Measurements from ENCODE around the gene CAST.

CAST gene

DNA sequence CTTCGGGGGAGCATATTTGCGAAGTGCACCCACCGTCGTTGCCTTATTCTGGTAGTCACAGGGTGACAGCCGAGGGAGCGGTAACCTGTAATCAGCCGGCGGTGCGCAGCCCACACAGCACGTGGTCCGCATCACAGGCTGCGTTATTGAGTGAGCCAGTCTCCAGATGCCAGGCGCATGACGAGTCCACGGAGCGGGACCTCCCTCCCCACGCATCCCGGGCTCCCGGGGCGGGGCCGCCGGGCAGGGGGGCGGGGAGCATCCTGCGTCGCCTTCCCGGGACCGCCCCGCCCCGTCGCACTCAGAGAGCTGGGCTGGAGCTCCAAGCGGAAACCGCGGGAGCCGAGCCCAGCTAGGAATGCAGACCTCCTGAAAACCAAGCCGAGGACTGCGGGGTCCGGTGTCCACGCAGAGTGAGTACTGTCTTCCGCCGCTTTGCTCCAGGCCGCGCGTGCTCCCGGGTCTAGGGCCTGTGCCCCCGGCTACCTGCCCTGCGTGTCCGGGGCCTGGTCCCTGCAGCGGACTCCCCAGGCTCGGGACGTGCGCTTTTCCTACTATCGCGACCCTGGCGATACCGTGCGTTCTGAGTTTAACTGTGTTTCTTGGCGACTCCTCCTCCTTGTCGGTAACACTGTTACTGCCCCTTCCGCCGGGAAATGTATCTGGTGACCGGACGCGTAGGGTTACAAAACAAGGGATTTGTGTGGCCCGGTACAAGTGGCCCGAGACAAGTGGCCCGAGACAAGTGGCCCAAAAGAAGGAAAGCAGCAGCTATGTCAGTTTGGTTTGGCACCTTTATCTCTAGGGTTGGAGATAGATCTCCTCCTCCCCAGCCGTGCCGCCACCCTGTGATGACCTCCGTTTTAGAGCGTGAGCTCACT lies 40.6 kb downstream of the CAST start:
- no peak for DNase-seq (ENCODE audit: low read depth, low spot score)
- no peak overlapping the region for H3K4me3 ChIP-seq (ENCODE audit: low read length)

DNA sequence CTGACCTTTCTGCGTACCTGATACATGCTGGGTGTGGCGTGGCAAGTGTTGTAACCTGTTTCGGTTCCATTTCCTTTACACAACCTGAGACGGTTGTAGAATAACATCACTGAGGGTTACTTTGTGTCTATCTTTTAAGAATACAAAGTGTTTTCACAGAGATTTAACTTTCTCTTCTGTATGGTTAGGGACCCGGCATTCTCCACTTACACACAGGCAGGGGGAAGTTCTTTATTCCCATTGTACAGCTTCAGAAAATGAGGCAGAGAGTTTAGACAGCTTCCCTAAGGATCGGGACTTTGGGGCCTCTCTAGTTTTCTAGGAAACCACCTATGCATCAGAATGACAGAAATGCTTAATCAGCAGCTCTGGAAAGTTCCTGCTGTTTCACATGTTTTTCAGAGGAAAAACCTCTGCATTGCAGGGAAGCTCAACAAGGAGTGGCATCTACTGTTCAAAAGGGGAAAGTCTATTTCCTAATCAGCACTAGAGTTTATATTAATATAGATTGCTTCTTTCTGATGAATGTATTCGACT lies 41.3 kb downstream of the CAST start:
- DNase-seq (ENCODE audit: low read depth, low spot score) = no peak
- H3K4me3 ChIP-seq (ENCODE audit: low read length) = no peak overlapping the region

DNA sequence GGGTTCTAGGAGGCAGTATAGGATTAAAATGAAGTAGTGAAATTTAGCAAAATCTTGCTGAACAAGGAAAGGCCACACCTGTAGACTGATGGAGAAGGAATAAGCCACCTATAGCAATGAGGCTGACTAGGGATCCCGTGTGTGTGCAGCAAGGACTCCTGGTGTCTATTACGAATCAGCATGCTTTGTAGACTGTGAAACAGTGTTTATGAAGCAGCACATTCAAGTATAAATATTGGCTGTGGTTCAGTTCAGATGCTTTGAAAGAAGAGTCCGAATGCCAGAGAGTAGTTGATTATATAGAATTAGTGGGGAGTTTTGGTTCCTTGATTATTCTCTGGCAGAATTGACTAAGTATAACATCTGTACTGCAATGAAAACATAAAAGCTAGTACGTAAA lies 41.8 kb downstream of the CAST start:
- no peak overlapping the region for H3K4me3 ChIP-seq (ENCODE audit: low read length)
- DNase-seq (ENCODE audit: low read depth, low spot score) = no peak

DNA sequence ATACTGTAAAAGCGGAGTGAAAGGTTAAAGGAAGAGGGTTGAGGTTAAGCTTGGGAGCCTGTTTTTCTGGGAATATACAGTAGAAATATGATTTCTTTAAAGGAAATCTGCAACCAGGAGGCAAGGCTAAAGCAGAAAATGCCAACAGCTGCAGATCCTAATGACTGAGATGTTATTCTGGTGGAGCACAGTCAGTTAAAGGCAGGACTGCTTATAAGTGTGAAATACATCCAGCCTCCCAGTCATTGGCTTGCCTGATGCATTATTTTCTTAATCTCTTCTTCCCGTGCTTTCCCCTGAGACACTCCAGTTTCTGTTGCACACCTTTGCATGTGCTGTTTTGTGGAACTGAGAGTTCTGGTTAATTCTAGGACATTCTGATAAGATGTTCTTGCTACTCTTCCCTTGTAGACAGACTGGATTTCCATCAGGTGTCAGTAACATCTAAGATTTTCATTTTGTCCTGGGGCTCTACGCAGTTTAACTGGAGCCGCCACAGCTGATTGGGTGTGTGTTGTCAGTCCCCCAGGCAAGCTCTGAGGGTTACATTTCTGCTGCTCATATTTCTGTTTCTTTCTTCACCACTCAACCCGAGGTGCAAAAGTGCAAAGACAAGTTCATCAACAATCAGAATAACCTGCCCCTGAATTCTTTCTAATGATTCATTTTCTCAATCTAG lies 44.4 kb downstream of the CAST start:
- no peak for DNase-seq (ENCODE audit: low read depth, low spot score)
- H3K4me3 ChIP-seq (ENCODE audit: low read length) = no peak overlapping the region

DNA sequence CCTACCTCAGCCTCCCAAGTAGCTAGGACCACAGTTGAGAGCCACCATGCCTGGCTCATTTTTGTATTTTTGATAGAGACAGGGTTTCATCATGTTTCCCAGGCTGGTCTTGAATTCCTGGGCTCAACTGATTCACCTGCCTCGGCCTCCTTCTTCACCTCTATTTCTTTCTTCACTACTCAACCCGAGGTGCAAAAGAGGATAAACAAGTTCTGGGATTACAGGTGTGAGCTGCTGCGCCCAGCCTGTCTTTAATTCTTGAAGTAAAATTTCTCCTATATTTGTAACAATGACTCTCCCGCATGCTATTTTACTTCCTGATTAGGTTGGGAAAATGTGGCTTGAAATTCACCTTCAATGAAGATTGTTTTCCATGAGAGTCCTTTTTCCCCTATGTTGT lies 46.4 kb downstream of the CAST start:
- no peak for DNase-seq (ENCODE audit: low read depth, low spot score)
- no peak overlapping the region for H3K4me3 ChIP-seq (ENCODE audit: low read length)

DNA sequence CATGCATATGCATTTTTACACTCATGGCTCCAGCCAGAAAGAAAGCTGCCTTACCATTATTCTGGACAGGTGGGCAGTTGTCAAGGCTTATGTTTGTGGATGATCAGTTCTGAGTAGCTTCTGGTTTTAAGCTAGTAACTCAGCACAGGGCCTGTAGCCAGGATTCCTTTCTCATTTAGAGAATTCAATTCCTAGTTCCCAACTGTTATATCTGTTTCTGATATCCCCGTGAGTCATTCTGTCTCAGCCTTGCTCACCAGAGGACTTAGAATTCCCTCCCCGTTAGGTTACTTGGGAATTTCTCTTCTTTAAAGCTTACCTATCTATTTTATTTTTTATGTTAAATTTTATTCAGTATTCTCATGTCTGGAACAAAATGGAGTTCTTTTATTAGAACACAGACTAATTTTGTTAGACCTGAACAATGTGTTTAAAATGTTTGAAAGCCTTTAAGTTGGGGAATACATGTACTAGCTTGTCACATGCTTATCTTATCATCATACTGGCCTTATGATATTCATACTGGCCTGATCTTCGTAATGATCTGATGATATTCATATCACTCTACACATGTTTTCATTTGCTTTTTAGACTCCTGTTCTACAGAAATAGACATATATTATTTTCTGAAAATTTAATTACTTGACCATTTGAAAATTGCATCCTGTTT lies 47.1 kb downstream of the CAST start:
- no peak for DNase-seq (ENCODE audit: low read depth, low spot score)
- no peak overlapping the region for H3K4me3 ChIP-seq (ENCODE audit: low read length)

DNA sequence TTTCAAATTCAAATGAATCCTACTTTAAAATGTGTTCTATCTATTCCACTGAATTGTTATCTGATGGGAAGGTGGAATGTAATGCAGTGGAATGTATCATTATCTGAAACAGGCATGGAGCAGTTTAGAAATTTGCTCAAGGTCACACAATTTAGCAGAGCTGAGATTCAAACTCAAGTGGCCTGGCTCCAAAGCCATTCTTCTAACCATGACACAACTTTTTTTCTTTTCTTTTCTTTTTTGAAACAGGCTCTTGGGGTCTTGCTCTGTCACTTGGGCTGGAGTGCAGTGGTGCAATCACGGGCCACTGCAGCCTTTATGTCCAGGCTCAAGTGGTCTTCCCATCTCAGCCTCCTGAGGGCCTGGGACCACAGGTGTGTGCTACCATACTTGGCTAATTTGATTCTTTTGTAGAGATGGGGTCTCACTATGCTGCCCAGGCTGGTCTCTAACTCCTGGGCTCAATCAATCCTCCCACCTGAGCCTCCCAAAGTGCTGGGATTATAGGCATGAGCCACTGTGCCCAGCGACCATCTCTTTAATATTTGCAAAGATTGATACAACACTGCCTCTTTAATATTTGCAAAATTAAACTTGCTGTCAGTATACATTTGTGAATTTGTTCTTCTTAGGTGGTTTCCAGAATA lies 50.0 kb downstream of the CAST start:
- no peak overlapping the region for H3K4me3 ChIP-seq (ENCODE audit: low read length)
- no peak for DNase-seq (ENCODE audit: low read depth, low spot score)

DNA sequence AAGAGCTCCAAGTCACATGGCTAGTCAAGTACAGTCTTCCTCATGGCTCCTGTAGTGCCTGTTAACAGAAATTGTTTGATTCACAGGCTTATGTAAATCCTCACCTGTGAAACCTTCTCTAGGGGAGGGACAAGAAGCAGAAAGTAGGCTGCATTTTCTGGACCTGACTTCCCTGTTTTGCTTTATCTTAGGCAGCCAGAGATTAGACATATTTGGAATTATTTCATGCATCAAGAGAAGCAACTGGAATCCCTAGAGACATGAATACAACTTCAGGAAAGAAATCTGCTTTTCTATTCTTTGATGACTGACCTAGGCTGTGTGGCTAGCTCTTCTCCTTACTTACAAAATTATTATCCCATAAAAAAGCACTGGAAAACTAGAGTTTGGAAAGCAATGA lies 52.3 kb downstream of the CAST start:
- H3K4me3 ChIP-seq (ENCODE audit: low read length) = no peak overlapping the region
- DNase-seq (ENCODE audit: low read depth, low spot score) = no peak

DNA sequence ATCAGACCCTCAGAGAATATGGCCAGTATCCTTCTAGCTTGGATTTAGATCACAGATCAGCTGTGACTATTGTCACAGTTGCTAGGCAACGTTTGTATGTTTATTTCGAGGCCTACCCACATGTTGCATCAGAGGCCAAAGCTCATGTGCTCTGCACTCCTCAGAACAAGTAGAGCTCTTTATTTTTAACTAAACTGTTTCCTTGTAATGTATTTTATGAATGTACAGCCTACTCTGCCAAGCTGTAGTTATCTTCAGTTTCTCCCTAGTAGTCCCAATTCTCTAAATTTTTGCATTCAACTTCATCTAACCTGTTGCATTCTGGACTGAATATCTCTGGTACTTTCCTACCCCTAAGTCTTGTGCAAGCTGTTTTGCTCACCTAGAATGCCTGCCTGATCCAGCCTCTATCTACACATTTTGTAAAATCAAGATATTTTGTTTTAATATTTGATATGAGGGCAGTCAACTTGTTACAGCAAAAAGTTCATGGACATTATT lies 52.8 kb downstream of the CAST start:
- DNase-seq (ENCODE audit: low read depth, low spot score) = no peak
- H3K4me3 ChIP-seq (ENCODE audit: low read length) = no peak overlapping the region

DNA sequence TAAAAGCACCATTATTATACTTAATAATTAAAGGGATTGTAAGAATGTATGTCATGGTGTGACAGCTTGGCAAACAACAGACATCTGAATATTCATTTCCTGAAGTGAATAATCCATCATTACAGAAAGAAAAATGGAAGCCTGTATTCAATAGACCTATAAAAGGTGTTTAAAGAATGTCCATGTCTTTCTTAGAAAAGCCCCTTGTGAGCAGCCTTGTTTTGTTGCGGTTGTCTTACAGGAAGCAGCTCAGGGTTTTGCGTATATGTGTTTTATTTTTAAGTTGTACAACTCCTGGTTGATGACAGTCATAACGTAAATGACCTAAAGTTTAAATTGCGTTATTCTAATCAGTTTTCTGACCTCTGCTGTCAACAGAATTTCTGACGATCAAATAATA lies 53.8 kb downstream of the CAST start:
- H3K4me3 ChIP-seq (ENCODE audit: low read length) = no peak overlapping the region
- no peak for DNase-seq (ENCODE audit: low read depth, low spot score)

DNA sequence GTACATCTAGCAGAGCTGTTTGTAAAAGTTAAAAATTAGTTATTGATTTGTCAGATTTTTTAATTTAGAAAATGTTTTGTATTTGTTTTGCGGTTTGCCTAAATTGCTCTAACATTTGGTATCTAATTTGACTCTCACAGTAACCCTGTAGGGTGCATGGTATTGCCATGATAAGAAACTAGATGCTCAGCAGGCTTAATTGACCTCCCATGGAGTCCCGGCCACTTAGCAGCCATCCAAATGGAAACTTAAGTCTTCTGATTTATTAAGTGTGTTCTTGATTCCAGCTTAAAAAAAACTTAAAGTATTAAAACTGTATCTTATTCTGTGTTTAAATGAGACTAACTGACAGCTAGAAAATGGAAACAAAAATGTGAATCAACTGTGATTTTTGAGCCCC lies 54.5 kb downstream of the CAST start:
- no peak for DNase-seq (ENCODE audit: low read depth, low spot score)
- no peak overlapping the region for H3K4me3 ChIP-seq (ENCODE audit: low read length)

DNA sequence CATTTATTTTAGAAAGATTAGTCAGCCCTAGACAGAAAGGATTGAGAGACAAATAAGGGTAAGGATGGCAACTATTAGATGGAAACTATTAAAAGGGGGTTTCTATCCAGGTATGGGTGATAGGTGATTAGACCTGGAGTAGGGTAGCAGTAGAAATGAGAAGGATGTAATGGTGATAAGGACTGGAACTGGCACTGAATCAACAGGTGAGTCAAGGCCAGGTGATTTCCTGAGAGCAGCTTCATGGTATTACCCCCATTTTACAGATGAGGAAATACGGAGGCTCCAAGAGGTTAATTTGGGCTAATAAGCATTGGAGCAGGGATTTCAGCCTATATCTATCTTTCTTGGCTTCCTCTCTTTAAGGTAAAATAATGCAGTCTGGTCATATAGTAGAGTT lies 55.7 kb downstream of the CAST start:
- DNase-seq (ENCODE audit: low read depth, low spot score) = no peak
- H3K4me3 ChIP-seq (ENCODE audit: low read length) = no peak overlapping the region

DNA sequence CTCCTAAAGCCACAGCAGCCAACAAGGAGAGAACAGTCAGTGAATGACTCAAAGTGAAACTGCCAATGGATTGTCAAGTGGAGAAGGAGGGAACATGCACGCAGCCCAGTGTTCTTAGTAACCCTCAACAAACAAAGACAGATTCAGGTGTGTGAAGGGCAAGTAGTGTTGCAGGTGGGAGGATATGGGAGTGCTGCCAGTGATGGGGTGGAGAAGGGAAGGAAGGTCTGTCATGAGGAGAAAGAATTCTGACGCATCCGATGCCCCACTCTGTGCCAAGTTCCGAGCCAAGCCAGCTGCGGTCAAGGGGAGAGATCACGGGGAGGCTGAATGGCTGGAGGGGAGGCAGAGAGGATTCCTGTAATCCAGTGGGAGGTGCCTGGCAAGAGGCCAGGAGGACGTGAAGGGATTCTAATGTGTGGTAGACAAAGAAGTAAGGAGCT lies 56.5 kb downstream of the CAST start:
- DNase-seq (ENCODE audit: low read depth, low spot score) = no peak
- H3K4me3 ChIP-seq (ENCODE audit: low read length) = no peak overlapping the region

DNA sequence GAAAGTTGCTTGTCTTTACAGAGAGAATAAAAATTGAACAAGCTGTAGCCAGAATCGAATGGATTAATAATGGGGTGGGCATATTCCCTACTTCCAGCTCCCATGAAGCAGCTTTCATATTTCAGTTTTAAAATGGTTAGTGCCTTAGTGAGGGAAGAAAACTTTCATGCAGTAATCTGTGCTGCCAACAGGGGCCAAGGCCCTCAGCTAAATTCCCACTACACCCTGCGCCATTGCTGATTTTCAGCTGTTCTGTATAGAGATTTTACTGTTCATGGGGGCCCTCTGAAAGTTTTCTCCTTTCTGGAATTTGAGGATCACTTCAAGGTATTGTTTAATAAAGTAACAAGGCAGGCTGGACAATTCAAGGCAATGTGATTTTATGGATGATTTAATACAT lies 58.2 kb downstream of the CAST start:
- DNase-seq (ENCODE audit: low read depth, low spot score) = no peak
- no peak overlapping the region for H3K4me3 ChIP-seq (ENCODE audit: low read length)

DNA sequence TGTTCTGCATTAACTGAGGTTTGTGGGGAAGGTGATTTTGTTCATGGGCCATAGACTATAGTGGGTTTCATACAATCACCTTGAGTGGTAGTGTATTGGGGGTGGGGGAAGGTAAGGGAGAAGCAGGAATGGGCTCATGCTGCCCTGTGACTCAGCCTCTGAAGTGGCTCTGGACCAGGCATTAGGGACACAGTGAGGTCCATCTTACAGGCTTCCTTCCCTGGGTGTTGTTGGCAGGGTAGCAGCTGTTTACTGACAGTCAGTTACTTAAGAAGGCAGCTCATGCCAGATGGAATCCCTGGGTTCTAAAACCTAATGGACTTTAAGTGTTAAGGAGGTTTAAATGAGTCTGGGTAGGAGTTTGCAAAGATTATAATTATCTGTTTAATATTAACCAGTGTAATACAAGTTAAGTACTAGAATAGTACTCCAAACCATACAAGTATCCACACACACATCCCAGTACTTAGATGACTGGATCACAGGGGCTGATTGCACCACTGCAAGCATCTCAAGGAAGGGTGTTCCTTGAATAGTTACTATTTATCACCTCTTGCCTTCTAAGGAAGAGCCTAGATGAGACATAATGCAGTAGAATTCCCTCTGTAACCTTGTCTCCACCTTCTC lies 59.3 kb downstream of the CAST start:
- DNase-seq (ENCODE audit: low read depth, low spot score) = no peak
- no peak overlapping the region for H3K4me3 ChIP-seq (ENCODE audit: low read length)

DNA sequence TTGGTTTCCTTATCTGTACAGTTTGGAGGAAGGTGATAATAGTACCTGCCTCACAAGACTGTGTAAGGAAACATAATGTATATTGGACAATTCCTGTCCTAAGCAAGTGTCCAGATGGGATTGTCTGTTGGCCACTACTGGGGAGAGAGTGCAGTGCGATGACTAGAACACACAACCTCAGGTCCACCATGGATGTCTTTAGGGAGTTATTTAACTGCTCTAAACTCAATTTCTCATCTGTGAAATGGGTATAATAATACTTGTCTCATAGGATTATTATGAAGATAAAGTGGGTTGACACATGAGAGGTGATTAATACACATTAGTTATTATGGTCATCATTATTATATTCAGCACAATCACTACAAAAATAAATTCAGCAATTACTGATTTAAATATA lies 63.1 kb downstream of the CAST start:
- no peak for DNase-seq (ENCODE audit: low read depth, low spot score)

DNA sequence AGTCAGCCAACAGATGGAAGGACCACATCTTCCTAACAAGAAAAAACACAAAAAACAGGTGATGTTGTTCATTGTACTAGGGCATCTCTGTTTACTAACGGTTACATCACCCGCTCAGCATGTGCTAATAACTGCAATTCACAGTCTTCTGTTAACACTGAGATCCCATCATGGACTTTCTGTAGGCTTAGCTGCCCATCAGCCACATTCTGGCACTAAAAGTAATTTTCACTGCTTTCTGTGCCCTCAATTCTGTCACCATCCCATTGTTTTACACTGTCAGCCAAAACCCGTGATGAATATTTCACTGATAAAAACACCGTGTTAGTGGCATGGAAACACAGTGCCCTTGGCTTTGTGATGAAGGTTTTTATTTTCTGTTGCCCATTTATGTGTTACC lies 64.6 kb downstream of the CAST start:
- DNase-seq (ENCODE audit: low read depth, low spot score) = no peak
- no peak overlapping the region for H3K4me3 ChIP-seq (ENCODE audit: low read length)

More for the DNA sequence above, 63.1 kb downstream of the CAST start:
- H3K4me3 ChIP-seq (ENCODE audit: low read length) = no peak overlapping the region

DNA sequence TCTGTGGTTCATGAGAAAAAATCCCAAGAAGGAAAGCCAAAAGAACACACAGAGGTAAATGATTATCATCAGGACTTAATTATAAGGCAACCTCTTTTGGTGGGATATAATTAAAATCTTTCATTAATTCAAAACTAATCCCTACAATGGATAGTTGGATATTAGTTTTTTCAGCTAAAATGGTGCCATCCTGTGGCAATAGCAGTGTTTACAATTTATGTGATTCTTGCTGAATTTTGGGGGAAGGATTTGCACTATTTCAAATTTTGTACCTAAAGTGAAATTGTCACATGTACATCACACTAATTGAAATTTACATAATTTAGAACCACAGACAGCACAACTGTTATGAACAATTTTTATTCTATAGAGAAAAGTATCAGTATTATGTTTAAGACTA lies 67.0 kb downstream of the CAST start:
- no peak overlapping the region for H3K4me3 ChIP-seq (ENCODE audit: low read length)
- DNase-seq (ENCODE audit: low read depth, low spot score) = no peak

DNA sequence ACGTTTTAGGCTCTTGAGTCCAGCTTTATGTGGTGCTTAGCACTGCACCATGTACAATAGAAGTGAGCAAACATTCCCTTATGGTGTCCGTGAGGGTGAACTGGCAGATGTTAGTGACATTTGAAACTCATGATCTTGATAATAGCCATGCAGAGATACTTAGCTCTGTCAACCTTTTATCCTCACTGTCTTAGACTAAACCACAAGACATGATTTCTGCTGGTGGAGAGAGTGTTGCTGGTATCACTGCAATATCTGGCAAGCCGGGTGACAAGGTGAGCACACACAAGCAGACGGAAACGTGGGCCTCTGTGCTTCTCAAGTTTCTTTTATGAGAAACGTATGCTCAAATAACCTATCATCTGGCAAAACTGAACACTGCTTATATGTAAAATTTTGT lies 68.4 kb downstream of the CAST start:
- no peak overlapping the region for H3K4me3 ChIP-seq (ENCODE audit: low read length)
- DNase-seq (ENCODE audit: low read depth, low spot score) = no peak

All from Jurkat, Clone E6-1 (cell line).